Pulmonary artery endothelial cell (primary cell): ENCODE results near the gene PNMA1. TPM values are rescaled to one million over a fixed set of nuclear protein-coding genes. Genes with fewer than 3 reads are reported as not detected.
"Not testable (repeated sequence)": the region's sequence is repeated elsewhere in the genome, so short reads cannot be mapped to it uniquely, and the experiment has no call there.

Experiments
- DNase-seq: peaks from one replicate; pipeline ENCODE4 v3.0.0-alpha.2; 2011; ENCODE audit warnings: low read depth, low spot score
- total RNA-seq: library from RNA; depleted of rRNA; stranded (reverse); fragments of >200 nt; gene quantifications from 2 replicates; pipeline ENCODE4 v1.2.3, GENCODE V29; 2014

Gene PNMA1
- total RNA-seq, 1 donor from 2014 or later: 25.3 TPM

- DNase-seq: no peak
These were observed 3.7 kb upstream of the PNMA1 start for GRCh38 chr14:73717711-73718417.

- DNase-seq: no peak
These were observed 3.1 kb upstream of the PNMA1 start for GRCh38 chr14:73717266-73717665.

- no peak for DNase-seq
These were observed 1.5 kb upstream of the PNMA1 start for GRCh38 chr14:73715707-73716106.

GRCh38 chr14:73714656-73715081 lies 485 bp upstream of the PNMA1 start:
- DNase-seq: no peak

- DNase-seq: no peak
These were observed 880 bp downstream of the PNMA1 start for GRCh38 chr14:73713206-73713802.

GRCh38 chr14:73712540-73713180 lies 1.5 kb downstream of the PNMA1 start:
- DNase-seq: no peak

- no peak for DNase-seq
These were observed 2.1 kb downstream of the PNMA1 start for GRCh38 chr14:73712071-73712506.

GRCh38 chr14:73710737-73711136 lies 3.4 kb downstream of the PNMA1 start:
- DNase-seq: no peak

GRCh38 chr14:73709904-73710469 lies 4.2 kb downstream of the PNMA1 start:
- no peak for DNase-seq

- DNase-seq: not testable (repeated sequence)
These were observed 6.1 kb downstream of the PNMA1 start for GRCh38 chr14:73708076-73708475.

GRCh38 chr14:73700325-73700724 lies 13.9 kb downstream of the PNMA1 start:
- no peak for DNase-seq

- DNase-seq: no peak
These were observed 17.5 kb downstream of the PNMA1 start for GRCh38 chr14:73696466-73697400.

GRCh38 chr14:73695997-73696396 lies 18.2 kb downstream of the PNMA1 start:
- DNase-seq: no peak

- no peak for DNase-seq
These were observed 19.1 kb downstream of the PNMA1 start for GRCh38 chr14:73695082-73695481.

GRCh38 chr14:73694083-73694482 lies 20.1 kb downstream of the PNMA1 start:
- DNase-seq: no peak

GRCh38 chr14:73686901-73687300 lies 27.3 kb downstream of the PNMA1 start:
- DNase-seq: no peak

- no peak for DNase-seq
These were observed 28.9 kb downstream of the PNMA1 start for GRCh38 chr14:73685328-73685727.

- DNase-seq: no peak
These were observed 29.6 kb downstream of the PNMA1 start for GRCh38 chr14:73684627-73685026.

GRCh38 chr14:73680821-73681220 lies 33.4 kb downstream of the PNMA1 start:
- no peak for DNase-seq

GRCh38 chr14:73678698-73679097 lies 35.5 kb downstream of the PNMA1 start:
- DNase-seq: no peak

GRCh38 chr14:73674986-73675385 lies 39.2 kb downstream of the PNMA1 start:
- no peak for DNase-seq
